Fibroblast of villous mesenchyme (primary cell): Measurements from ENCODE around the gene RAB3IL1. TPM values are rescaled to one million over a fixed set of nuclear protein-coding genes. Genes with fewer than 3 reads are reported as not detected.

ENCODE experiments used
- DNase-seq: peaks from one replicate; pipeline ENCODE4 v3.0.0-alpha.2; 2010; ENCODE audit warnings: low read depth
- H3K4me3 ChIP-seq: 2 replicates; pipeline ENCODE4 v1.5.1; 2011; ENCODE audit warnings: low read depth, mild to moderate bottlenecking, low read length
- small RNA-seq: library from RNA; depleted of rRNA; stranded (forward); fragments of <200 nt; gene quantifications from one replicate; pipeline ENCODE3, GENCODE V24; 2012
- total RNA-seq: library from RNA; depleted of rRNA; stranded (reverse); fragments of >200 nt; gene quantifications from 2 replicates; pipeline ENCODE4 v1.2.3, GENCODE V29; 2012
- TF ChIP-seq, protein P1 (sequence below): IDR thresholded peaks from 2 replicates; pipeline ENCODE4 v1.5.1; 2012; ENCODE audit warnings: low read depth, mild to moderate bottlenecking, low read length; ENCODE audit not compliant: insufficient read depth

RAB3IL1 gene
- total RNA-seq, 1 donor: 6.9 TPM

- no peak overlapping the region for H3K4me3 ChIP-seq
- TF ChIP-seq, protein P1, sequence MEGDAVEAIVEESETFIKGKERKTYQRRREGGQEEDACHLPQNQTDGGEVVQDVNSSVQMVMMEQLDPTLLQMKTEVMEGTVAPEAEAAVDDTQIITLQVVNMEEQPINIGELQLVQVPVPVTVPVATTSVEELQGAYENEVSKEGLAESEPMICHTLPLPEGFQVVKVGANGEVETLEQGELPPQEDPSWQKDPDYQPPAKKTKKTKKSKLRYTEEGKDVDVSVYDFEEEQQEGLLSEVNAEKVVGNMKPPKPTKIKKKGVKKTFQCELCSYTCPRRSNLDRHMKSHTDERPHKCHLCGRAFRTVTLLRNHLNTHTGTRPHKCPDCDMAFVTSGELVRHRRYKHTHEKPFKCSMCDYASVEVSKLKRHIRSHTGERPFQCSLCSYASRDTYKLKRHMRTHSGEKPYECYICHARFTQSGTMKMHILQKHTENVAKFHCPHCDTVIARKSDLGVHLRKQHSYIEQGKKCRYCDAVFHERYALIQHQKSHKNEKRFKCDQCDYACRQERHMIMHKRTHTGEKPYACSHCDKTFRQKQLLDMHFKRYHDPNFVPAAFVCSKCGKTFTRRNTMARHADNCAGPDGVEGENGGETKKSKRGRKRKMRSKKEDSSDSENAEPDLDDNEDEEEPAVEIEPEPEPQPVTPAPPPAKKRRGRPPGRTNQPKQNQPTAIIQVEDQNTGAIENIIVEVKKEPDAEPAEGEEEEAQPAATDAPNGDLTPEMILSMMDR: no peak
- no peak for DNase-seq
These were observed 66.1 kb downstream of the RAB3IL1 start for GRCh38 chr11:61851113-61851899.

DNA sequence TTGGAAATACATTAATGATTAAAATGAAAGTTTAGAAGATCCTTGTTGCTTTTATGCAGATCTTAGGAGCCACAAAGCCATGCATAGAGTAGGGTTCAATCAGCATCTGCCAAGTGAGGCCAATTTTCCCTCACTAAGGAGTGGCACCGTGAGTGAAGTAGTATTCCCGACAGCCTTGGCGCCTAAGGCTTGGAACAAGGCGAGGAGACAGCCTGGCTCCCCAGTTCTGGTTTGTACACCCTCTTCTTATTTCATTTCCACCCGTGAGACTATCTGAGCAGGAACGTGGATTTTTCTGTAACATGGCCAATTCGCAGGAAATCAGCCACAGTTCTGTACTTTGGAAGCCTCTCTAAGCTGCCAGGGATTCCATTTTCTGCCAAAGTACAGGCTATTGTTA is 66.7 kb downstream of the RAB3IL1 start:
- no peak for DNase-seq
- no peak overlapping the region for H3K4me3 ChIP-seq

GRCh38 chr11:61848631-61849030 is 68.7 kb downstream of the RAB3IL1 start:
- TF ChIP-seq, protein P1: no peak
- no peak for DNase-seq
- H3K4me3 ChIP-seq: no peak overlapping the region

More for the DNA sequence above, 66.7 kb downstream of the RAB3IL1 start:
- TF ChIP-seq, protein P1: no peak

GRCh38 chr11:61847914-61848581 is 69.3 kb downstream of the RAB3IL1 start:
- H3K4me3 ChIP-seq: no peak overlapping the region
- TF ChIP-seq, protein P1: no peak
- no peak for DNase-seq

Small RNA genes lying within 50 kb of the gene (small RNA-seq; reads per million reads assigned to genes)
- gene MIR6746 (not detected), gene RNU6-1243P (not detected)

Other genes with a start within 250 kb of the RAB3IL1 start
- 2.2 and 2.6 TPM in 2 replicates for gene DAGLA, start 237.2 kb downstream of the RAB3IL1 start, total RNA-seq
- gene MYRF, start 164.9 kb downstream of the RAB3IL1 start, total RNA-seq: 2.6 and 9.7 TPM in 2 replicates
- 40.6 and 76.4 TPM in 2 replicates for gene TMEM258, start 125.0 kb downstream of the RAB3IL1 start, total RNA-seq
- gene FEN1, start 124.7 kb downstream of the RAB3IL1 start, total RNA-seq: 23.8 and 27.6 TPM in 2 replicates
- gene FADS1, start 100.6 kb downstream of the RAB3IL1 start, total RNA-seq: 190 and 244 TPM in 2 replicates
- 713 and 741 TPM in 2 replicates for gene FADS2, start 89.3 kb downstream of the RAB3IL1 start, total RNA-seq
- gene FADS3, start 26.0 kb downstream of the RAB3IL1 start, total RNA-seq: 94.7 and 126 TPM in 2 replicates
- 3.0 and 3.2 TPM in 2 replicates for gene BEST1, start 32.8 kb upstream of the RAB3IL1 start, total RNA-seq
- gene FTH1, start 50.1 kb upstream of the RAB3IL1 start, total RNA-seq: 453 and 708 TPM in 2 replicates
- gene INCENP, start 206.4 kb upstream of the RAB3IL1 start, total RNA-seq: 26.7 and 39.3 TPM in 2 replicates